HepG2 (cell line): ENCODE data around the gene NKD1. TPM values are rescaled to one million over a fixed set of nuclear protein-coding genes. Genes with fewer than 3 reads are reported as not detected.

Experiments
- ATAC-seq: fragments of 200-7000 bp; cut with Tn5 transposase; 3 replicates; pipeline ENCODE4 v1.9.1; 2020; ENCODE audit warnings: mild to moderate bottlenecking, moderate library complexity
- BruUV-seq: library from RNA; stranded (reverse); fragments of 400-500 nt; replicated peaks from 2 replicates; lab custom pipeline; 2021; lab: Mats Ljungman, UMichigan
- CTCF ChIA-PET: fragments of 300-600 bp; formaldehyde crosslinking; extraction: SDS; loops from one replicate; lab custom pipeline; 2021; ENCODE audit warnings: low total read pairs, inconsistent platforms, low intra/inter-chr PET ratio; lab: Yijun Ruan, JAX
- POLR2A ChIA-PET: fragments of 350-600 bp; sonication (Branson Sonifier 250); formaldehyde crosslinking; loops from one replicate; lab custom pipeline; 2020; ENCODE audit warnings: antibody characterized with exemption, inconsistent platforms; lab: Yijun Ruan, JAX
- DNase-seq: peaks from one replicate; pipeline ENCODE4 v3.0.0-alpha.2; 2015; ENCODE audit warnings: low spot score
- FAIRE-seq: peaks from 3 replicates; lab custom pipeline; 2011; peaks lifted over from hg19 to GRCh38; lab: Jason Lieb, UNC
- H2AFZ ChIP-seq: one replicate; pipeline ENCODE4 v1.6.1; 2011; ENCODE audit warnings: low read length, inconsistent platforms
- H3K27ac ChIP-seq: fragments of 300-600 bp; 3 replicates; pipeline ENCODE4 v1.8.0; 2011; ENCODE audit warnings: mixed run types, mild to moderate bottlenecking, mixed read lengths, low read length, inconsistent platforms; ENCODE audit not compliant: insufficient read depth; ENCODE audit errors: extremely low read length
- H3K27me3 ChIP-seq, 2 experiments: fragments of 200-600 bp in 1 of 2; 2 replicates in 1 of 2; 3 replicates in 1 of 2; pipeline versions ENCODE4 v1.6.0 to v1.8.0; 2011; ENCODE audit warnings: low read length in 2 of 2, mild to moderate bottlenecking in 2 of 2, moderate library complexity in 2 of 2, inconsistent platforms in 1 of 2; ENCODE audit not compliant: insufficient read depth in 2 of 2, control insufficient read depth in 1 of 2
- H3K36me3 ChIP-seq, 2 experiments: fragments of 200-600 bp in 1 of 2; replicated peaks in 1 of 2; 2 replicates in 1 of 2; 3 replicates in 1 of 2; pipeline versions ENCODE4 v1.5.1 to v1.8.0; 2011; ENCODE audit warnings: low read length in 2 of 2, inconsistent platforms in 1 of 2; ENCODE audit not compliant: insufficient read depth in 2 of 2, control insufficient read depth in 1 of 2
- H3K4me1 ChIP-seq: 2 replicates; pipeline ENCODE4 v1.5.1; 2012; ENCODE audit warnings: low read length, inconsistent platforms; ENCODE audit not compliant: insufficient read depth
- H3K4me2 ChIP-seq: 2 replicates; pipeline ENCODE4 v1.6.0; 2011; ENCODE audit warnings: low read depth, low read length, inconsistent platforms
- H3K4me3 ChIP-seq, 3 experiments: fragments of 200-600 bp in 1 of 3; sonication (generic), shearing (Covaris generic) in 1 of 3; replicated peaks in 1 of 3; 2 replicates each; pipeline ENCODE4 v1.5.1; 2011 to 2016; ENCODE audit warnings: low read length in 3 of 3, inconsistent platforms in 2 of 3, low read depth in 2 of 3, mild to moderate bottlenecking in 2 of 3, control low read depth in 1 of 3, mixed read lengths in 1 of 3; ENCODE audit not compliant: insufficient read depth in 1 of 3
- H3K79me2 ChIP-seq: one replicate; pipeline ENCODE4 v1.6.1; 2011; ENCODE audit warnings: low read length, inconsistent platforms; ENCODE audit not compliant: insufficient read depth
- H3K9ac ChIP-seq: 2 replicates; pipeline ENCODE4 v1.6.0; 2011; ENCODE audit warnings: mild to moderate bottlenecking, low read depth, low read length, inconsistent platforms; ENCODE audit not compliant: insufficient read depth
- H3K9me3 ChIP-seq: 2 replicates; pipeline ENCODE4 v1.5.1; 2012; ENCODE audit warnings: mild to moderate bottlenecking, low read length
- H4K20me1 ChIP-seq: 2 replicates; pipeline ENCODE4 v1.6.0; 2011; ENCODE audit warnings: inconsistent platforms, mild to moderate bottlenecking, low read length, moderate library complexity; ENCODE audit not compliant: insufficient read depth
- ARNTL ChIP-seq: sonication (generic); formaldehyde crosslinking; IDR thresholded peaks from 2 replicates; pipeline ENCODE4 v1.4.0; 2020; ENCODE audit warnings: mild to moderate bottlenecking, missing genetic modification reagents
- EED ChIP-seq: sonication (generic); formaldehyde crosslinking; IDR thresholded peaks from 2 replicates; pipeline ENCODE4 v1.5.0; 2020; ENCODE audit warnings: mild to moderate bottlenecking, missing genetic modification reagents
- FOXP1 ChIP-seq, 2 experiments: fragments of 450-650 bp in 1 of 2; IDR thresholded peaks; 2 replicates each; pipeline ENCODE4 v1.6.1; 2017 to 2018; ENCODE audit warnings: antibody characterized with exemption in 1 of 2
- HMG20B ChIP-seq: conservative IDR thresholded peaks from 2 replicates; pipeline ENCODE4 v1.6.1; 2016; ENCODE audit warnings: missing genetic modification reagents, missing compliant biosample characterization
- HMGXB3 ChIP-seq: sonication (generic); formaldehyde crosslinking; IDR thresholded peaks from 2 replicates; pipeline ENCODE4 v1.4.0; 2020; ENCODE audit warnings: missing genetic modification reagents, borderline replicate concordance
- HNRNPLL ChIP-seq: fragments of 200-400 bp; formaldehyde crosslinking; IDR thresholded peaks from 2 replicates; pipeline ENCODE4 v1.6.1; 2017; ENCODE audit warnings: mild to moderate bottlenecking, low read depth, low read length; ENCODE audit not compliant: poor library complexity, severe bottlenecking
- KLF13 ChIP-seq: sonication (generic); formaldehyde crosslinking; IDR thresholded peaks from 2 replicates; pipeline ENCODE4 v1.4.0; 2020; ENCODE audit warnings: mild to moderate bottlenecking, missing genetic modification reagents
- KMT2A ChIP-seq: sonication (generic); formaldehyde crosslinking; IDR thresholded peaks from 2 replicates; pipeline ENCODE4 v1.4.0; 2020; ENCODE audit warnings: missing genetic modification reagents
- MXI1 ChIP-seq: IDR thresholded peaks from 3 replicates; pipeline ENCODE4 v1.6.1; 2012; ENCODE audit warnings: low read depth, low read length, inconsistent platforms, borderline replicate concordance
- NFKB2 ChIP-seq: sonication (generic); formaldehyde crosslinking; IDR thresholded peaks from 2 replicates; pipeline ENCODE4 v1.4.0; 2020; ENCODE audit warnings: missing genetic modification reagents, borderline replicate concordance
- PAWR ChIP-seq: sonication (generic); formaldehyde crosslinking; IDR thresholded peaks from 2 replicates; pipeline ENCODE4 v1.4.0; 2020; ENCODE audit warnings: missing genetic modification reagents, mild to moderate bottlenecking, borderline replicate concordance
- POGZ ChIP-seq: sonication (generic); formaldehyde crosslinking; IDR thresholded peaks from 2 replicates; pipeline ENCODE4 v1.4.0; 2020; ENCODE audit warnings: mild to moderate bottlenecking, missing genetic modification reagents
- POLR2AphosphoS5 ChIP-seq: IDR thresholded peaks from 2 replicates; pipeline ENCODE4 v1.6.1; 2012; ENCODE audit warnings: low read depth, low read length
- POLR2G ChIP-seq: fragments of 200-400 bp; formaldehyde crosslinking; IDR thresholded peaks from 2 replicates; pipeline ENCODE4 v1.6.1; 2018; ENCODE audit warnings: mild to moderate bottlenecking, low read depth, low read length, moderate library complexity
- RBM22 ChIP-seq: fragments of 200-400 bp; formaldehyde crosslinking; optimal IDR thresholded peaks from 2 replicates; pipeline ENCODE3; 2017; ENCODE audit warnings: mild to moderate bottlenecking, low read length, moderate library complexity
- RFX3 ChIP-seq: IDR thresholded peaks from 2 replicates; pipeline ENCODE4 v1.6.1; 2016; ENCODE audit warnings: missing biosample characterization, missing genetic modification reagents
- SPEN ChIP-seq: sonication (generic); formaldehyde crosslinking; IDR thresholded peaks from 2 replicates; pipeline ENCODE4 v1.5.1; 2020; ENCODE audit warnings: low read depth, mild to moderate bottlenecking, missing genetic modification reagents
- TAF15 ChIP-seq: fragments of 200-400 bp; formaldehyde crosslinking; IDR thresholded peaks from one replicate; pipeline ENCODE4 v1.6.1; 2018; ENCODE audit warnings: mild to moderate bottlenecking, low read depth, low read length; ENCODE audit not compliant: poor library complexity, severe bottlenecking
- THAP7 ChIP-seq: sonication (generic); formaldehyde crosslinking; IDR thresholded peaks from 2 replicates; pipeline ENCODE4 v1.8.1; 2023; ENCODE audit warnings: mild to moderate bottlenecking, missing genetic modification reagents
- ZNF136 ChIP-seq: sonication (generic); formaldehyde crosslinking; IDR thresholded peaks from 2 replicates; pipeline ENCODE4 v1.8.1; 2022; ENCODE audit warnings: low read depth, mild to moderate bottlenecking, moderate library complexity, missing genetic modification reagents
- ZNF543 ChIP-seq: sonication (generic); formaldehyde crosslinking; IDR thresholded peaks from 2 replicates; pipeline ENCODE4 v1.4.0; 2020; ENCODE audit warnings: mild to moderate bottlenecking, missing genetic modification reagents
- ZNF558 ChIP-seq: sonication (generic); formaldehyde crosslinking; IDR thresholded peaks from 2 replicates; pipeline ENCODE4 v1.9.0; 2022; ENCODE audit warnings: mild to moderate bottlenecking, missing genetic modification reagents, borderline replicate concordance
- WGBS: methylation state at CpG from one replicate; pipeline ENCODE4 v1.1.6; 2017; ENCODE audit warnings: low lambda C conversion rate; 5-methylcytosine and 5-hydroxymethylcytosine counted together
- in situ Hi-C: cut with HindIII; loops from 2 replicates; pipeline ENCODE4 v1.10.0; 2017; ENCODE audit warnings: low pct_unique_long_range_greater_than_20kb; ENCODE audit not compliant: extremely low pct_ligation_motif_present
- intact Hi-C: fragments of 100-400 bp; cut with micrococcal nuclease; formaldehyde crosslinking; loops from one replicate; pipeline ENCODE4 v1.10.0; 2022; ENCODE audit not compliant: unreplicated experiment
- polyA plus RNA-seq, 8 experiments: library from polyadenylated mRNA; depleted of rRNA in 3 of 8; stranded (reverse) in 7 of 8; unstranded in 1 of 8; fragments of >200 nt; fragmentation: Illumina TruSeq in 4 of 8; extraction: Trizol in 4 of 8; gene quantifications; 2 replicates each; pipeline versions ENCODE4 v1.2.1 to v1.2.3, GENCODE V29; 2011 to 2016; ENCODE audit warnings: low read depth in 4 of 8, missing spikeins in 1 of 8, mixed read lengths in 1 of 8; ENCODE audit not compliant: insufficient read depth in 1 of 8
- total RNA-seq, 5 experiments: library from RNA; depleted of rRNA; stranded (reverse); fragments of >200 nt; fragmentation: Illumina TruSeq; extraction: Trizol; gene quantifications; 2 replicates each; pipeline ENCODE4 v1.2.3, GENCODE V29; 2016; ENCODE audit warnings: low read depth in 1 of 5

NKD1 gene
- total and polyA plus RNA-seq, 2 of the 13 experiments (the other 11 are each of a cell fraction or from before 2014, with no cell fraction given) = 70.4 to 121 TPM

- H2AFZ ChIP-seq = no peak overlapping the region
- FAIRE-seq (no peak), ATAC-seq (no peak), DNase-seq (no peak)
- H3K4me3 ChIP-seq = no peak overlapping the region
- peaks cover 12% of the 10 kb centered on the region; the same call in 1 of the 2 replicates for H3K4me1 ChIP-seq
- no peaks in the 10 kb centered on the region for H3K27me3 ChIP-seq
- H3K9ac ChIP-seq = no peak overlapping the region
- 98% methylated on average over 18 of the region's 22 CpGs for WGBS
- H3K36me3 ChIP-seq = peaks cover 50 to 74% of the 10 kb centered on the region in 2 experiments
- BruUV-seq = no TSS peak
- H3K27ac ChIP-seq = no peak overlapping the region
- H3K4me2 ChIP-seq = no peak overlapping the region
- peaks cover 49% of the 10 kb centered on the region for H4K20me1 ChIP-seq
- in situ Hi-C loops = no loop called here
- ChIA-PET CTCF (no interaction called here), POLR2A (no interaction called here)
- H3K9me3 ChIP-seq = no peaks in the 10 kb centered on the region
- no peaks in the 10 kb centered on the region for H3K79me2 ChIP-seq
- intact Hi-C loops = no loop called here
- TF ChIP-seq RBM22 = peak; percentile 83
- no peak for TF ChIP-seq MXI1
- no peak for TF ChIP-seq ZNF558
- no peak for TF ChIP-seq ARNTL
- no peak for TF ChIP-seq POGZ (CRISPR knock-in tag)
- no peak for TF ChIP-seq KLF13 (CRISPR knock-in tag)
- no peak for TF ChIP-seq HMGXB3 (CRISPR knock-in tag)
- no peak for TF ChIP-seq TAF15
- TF ChIP-seq ZNF136 = no peak
- TF ChIP-seq NFKB2 (CRISPR knock-in tag) = no peak
- TF ChIP-seq SPEN (CRISPR knock-in tag) = no peak
- no peak for TF ChIP-seq PAWR (CRISPR knock-in tag)
- no peak for TF ChIP-seq HMG20B (CRISPR knock-in tag)
- TF ChIP-seq EED (CRISPR knock-in tag) = no peak
- TF ChIP-seq THAP7 = no peak
- TF ChIP-seq POLR2G = peak; percentile 58; the same call in 1 of the 2 replicates
- no peak for TF ChIP-seq ZNF543 (CRISPR knock-in tag)
- peak; percentile 33 for TF ChIP-seq HNRNPLL
- no peak for TF ChIP-seq FOXP1 (IDR thresholded peaks at IDR 0.05)
- TF ChIP-seq FOXP1 (CRISPR knock-in tag; IDR thresholded peaks at IDR 0.05) = no peak
- no peak for TF ChIP-seq KMT2A
- TF ChIP-seq POLR2AphosphoS5 = peak; percentile 8; the same call in 1 of the 2 replicates
- TF ChIP-seq RFX3 (CRISPR knock-in tag) = no peak
These were observed 83.9 kb downstream of the NKD1 start for GRCh38 chr16:50631985-50632576.
